Measurements from ENCODE around the gene IL1R2. TPM values are rescaled to one million over a fixed set of nuclear protein-coding genes. Genes with fewer than 3 reads are reported as not detected.

IL1R2 gene
- total and polyA plus RNA-seq, 2 of the 13 experiments (the other 11 are each of a cell fraction or from before 2014, with no cell fraction given): 3.6 to 7.3 TPM

- TF ChIP-seq HNRNPL (IDR thresholded peaks at IDR 0.05; ENCODE audit: low read depth, low read length) (no peak), ZBTB25 (CRISPR knock-in tag; IDR thresholded peaks at IDR 0.05) (peak; percentile 90), ATF2 (CRISPR knock-in tag; IDR thresholded peaks at IDR 0.05) (peak; percentile 94), HBP1 (CRISPR knock-in tag; IDR thresholded peaks at IDR 0.05; ENCODE audit: low read depth) (peak; percentile 75; the same call in 1 of the 2 replicates), HOXA3 (CRISPR knock-in tag; IDR thresholded peaks at IDR 0.05) (peak; percentile 83; the same call in 1 of the 2 replicates), THAP7 (CRISPR knock-in tag; IDR thresholded peaks at IDR 0.05) (no peak), ZNF710 (CRISPR knock-in tag; IDR thresholded peaks at IDR 0.05; ENCODE audit: borderline replicate concordance) (peak; percentile 100), ZNF3 (CRISPR knock-in tag; IDR thresholded peaks at IDR 0.05) (peak; percentile 68; the same call in 1 of the 2 replicates), STAT5B (CRISPR knock-in tag; IDR thresholded peaks at IDR 0.05) (peak; percentile 91; the same call in 1 of the 2 replicates), ZMAT5 (CRISPR knock-in tag; IDR thresholded peaks at IDR 0.05; ENCODE audit: borderline replicate concordance, low read depth) (no peak), ZNF816 (CRISPR knock-in tag; IDR thresholded peaks at IDR 0.05; ENCODE audit: borderline replicate concordance) (peak; percentile 20; the same call in 1 of the 2 replicates), NONO (IDR thresholded peaks at IDR 0.05) (no peak), NONO (CRISPR knock-in tag; conservative IDR thresholded peaks at IDR 0.05) (peak; percentile 90), RERE (CRISPR knock-in tag; IDR thresholded peaks at IDR 0.05; ENCODE audit: low read depth) (peak; percentile 96), HDAC2 (CRISPR knock-in tag; IDR thresholded peaks at IDR 0.05) (peak; percentile 98)
Observed at GRCh38 chr2:102057502-102058292, 65.9 kb downstream of the IL1R2 start (continued).
